ENCODE data around the gene MAP3K5. TPM values are rescaled to one million over a fixed set of nuclear protein-coding genes. Genes with fewer than 3 reads are reported as not detected.
"Not testable (repeated sequence)": the region's sequence is repeated elsewhere in the genome, so short reads cannot be mapped to it uniquely, and the experiment has no call there.

The MAP3K5 gene
- total RNA-seq, 1 donor from 2014 or later: 5.7 TPM

DNA sequence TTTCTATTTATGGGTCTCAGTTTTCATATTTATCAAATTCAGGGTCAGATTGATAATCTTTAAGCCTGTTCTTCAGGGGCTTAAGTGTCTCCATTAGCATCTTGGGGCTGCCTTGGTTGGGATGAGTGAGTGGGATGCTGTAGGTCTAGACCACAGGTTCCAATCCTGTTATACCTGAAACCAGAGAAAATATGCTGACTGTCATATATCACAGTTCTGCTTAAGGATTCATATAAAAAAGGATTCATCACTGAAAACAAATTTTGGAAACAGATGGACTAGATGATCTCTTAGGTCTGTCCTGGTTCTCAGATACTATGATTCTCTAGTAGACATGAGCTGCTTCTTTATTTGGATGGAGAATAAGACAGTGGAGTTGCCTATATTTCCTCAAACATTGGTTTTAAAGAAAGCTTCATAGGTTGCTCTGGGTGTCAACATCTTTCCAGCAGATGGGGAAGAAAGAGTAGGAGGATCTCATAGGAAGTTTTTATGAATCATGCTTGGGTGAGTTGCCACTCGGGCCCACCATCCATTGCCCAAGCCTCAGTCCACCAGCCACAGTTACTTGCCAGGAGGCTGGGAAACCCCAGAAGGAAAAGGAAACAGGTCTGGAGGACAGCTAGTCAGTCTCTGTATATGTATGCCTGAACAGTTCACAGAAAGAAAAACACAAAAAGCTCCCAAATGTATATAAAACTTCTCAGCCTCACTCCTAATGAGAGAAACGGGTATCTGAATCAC lies 199.2 kb downstream of the MAP3K5 start:
- TF ChIP-seq, protein P1, sequence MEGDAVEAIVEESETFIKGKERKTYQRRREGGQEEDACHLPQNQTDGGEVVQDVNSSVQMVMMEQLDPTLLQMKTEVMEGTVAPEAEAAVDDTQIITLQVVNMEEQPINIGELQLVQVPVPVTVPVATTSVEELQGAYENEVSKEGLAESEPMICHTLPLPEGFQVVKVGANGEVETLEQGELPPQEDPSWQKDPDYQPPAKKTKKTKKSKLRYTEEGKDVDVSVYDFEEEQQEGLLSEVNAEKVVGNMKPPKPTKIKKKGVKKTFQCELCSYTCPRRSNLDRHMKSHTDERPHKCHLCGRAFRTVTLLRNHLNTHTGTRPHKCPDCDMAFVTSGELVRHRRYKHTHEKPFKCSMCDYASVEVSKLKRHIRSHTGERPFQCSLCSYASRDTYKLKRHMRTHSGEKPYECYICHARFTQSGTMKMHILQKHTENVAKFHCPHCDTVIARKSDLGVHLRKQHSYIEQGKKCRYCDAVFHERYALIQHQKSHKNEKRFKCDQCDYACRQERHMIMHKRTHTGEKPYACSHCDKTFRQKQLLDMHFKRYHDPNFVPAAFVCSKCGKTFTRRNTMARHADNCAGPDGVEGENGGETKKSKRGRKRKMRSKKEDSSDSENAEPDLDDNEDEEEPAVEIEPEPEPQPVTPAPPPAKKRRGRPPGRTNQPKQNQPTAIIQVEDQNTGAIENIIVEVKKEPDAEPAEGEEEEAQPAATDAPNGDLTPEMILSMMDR (IDR thresholded peaks at IDR 0.05; ENCODE audit: insufficient read depth, low read length, poor library complexity, severe bottlenecking): no peak
- no peaks in the 10 kb centered on the region for H3K27me3 ChIP-seq (ENCODE audit: control insufficient read depth, insufficient read depth, low read length)
- peaks cover 1% of the 10 kb centered on the region for H3K36me3 ChIP-seq (ENCODE audit: control insufficient read depth, insufficient read depth, low read length)
- no peak for DNase-seq (ENCODE audit: low read depth)
- no peak overlapping the region for H3K4me3 ChIP-seq (ENCODE audit: low read depth, low read length)

GRCh38 chr6:136591617-136592016 lies 200.7 kb downstream of the MAP3K5 start:
- Histone ChIP-seq H3K4me3 (ENCODE audit: low read depth, low read length) (no peak overlapping the region), H3K36me3 (ENCODE audit: control insufficient read depth, insufficient read depth, low read length) (peaks cover 1% of the 10 kb centered on the region), H3K27me3 (ENCODE audit: control insufficient read depth, insufficient read depth, low read length) (no peaks in the 10 kb centered on the region)
- TF ChIP-seq, protein P1 (IDR thresholded peaks at IDR 0.05; ENCODE audit: insufficient read depth, low read length, poor library complexity, severe bottlenecking): no peak
- no peak for DNase-seq (ENCODE audit: low read depth)

GRCh38 chr6:136590846-136591245 lies 201.4 kb downstream of the MAP3K5 start:
- H3K36me3 ChIP-seq (ENCODE audit: control insufficient read depth, insufficient read depth, low read length); DNase-seq (ENCODE audit: low read depth); H3K4me3 ChIP-seq (ENCODE audit: low read depth, low read length); H3K27me3 ChIP-seq (ENCODE audit: control insufficient read depth, insufficient read depth, low read length): not testable (repeated sequence)

DNA sequence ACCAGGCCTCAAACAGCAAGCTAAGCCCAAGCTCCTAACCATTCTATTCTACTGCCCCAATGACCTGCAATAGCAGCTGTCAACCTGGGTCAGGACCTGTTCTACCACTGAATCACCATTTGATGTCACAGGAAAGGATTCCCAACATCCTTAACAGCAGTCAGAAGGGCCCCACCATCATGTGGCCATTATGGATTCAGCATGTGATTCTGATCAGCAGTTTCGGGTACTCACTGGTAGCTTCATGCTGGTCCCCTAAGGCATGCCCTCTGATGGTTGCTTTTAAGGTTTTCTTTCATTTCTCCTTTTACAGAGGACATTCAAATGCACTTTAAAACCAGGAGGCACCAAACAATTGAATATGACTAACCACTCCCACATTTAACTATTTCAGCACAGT lies 204.8 kb downstream of the MAP3K5 start:
- no peak for DNase-seq (ENCODE audit: low read depth)
- no peak overlapping the region for H3K4me3 ChIP-seq (ENCODE audit: low read depth, low read length)
- peaks cover 1% of the 10 kb centered on the region for H3K36me3 ChIP-seq (ENCODE audit: control insufficient read depth, insufficient read depth, low read length)
- TF ChIP-seq, protein P1 (IDR thresholded peaks at IDR 0.05; ENCODE audit: insufficient read depth, low read length, poor library complexity, severe bottlenecking): no peak
- H3K27me3 ChIP-seq (ENCODE audit: control insufficient read depth, insufficient read depth, low read length): no peaks in the 10 kb centered on the region

DNA sequence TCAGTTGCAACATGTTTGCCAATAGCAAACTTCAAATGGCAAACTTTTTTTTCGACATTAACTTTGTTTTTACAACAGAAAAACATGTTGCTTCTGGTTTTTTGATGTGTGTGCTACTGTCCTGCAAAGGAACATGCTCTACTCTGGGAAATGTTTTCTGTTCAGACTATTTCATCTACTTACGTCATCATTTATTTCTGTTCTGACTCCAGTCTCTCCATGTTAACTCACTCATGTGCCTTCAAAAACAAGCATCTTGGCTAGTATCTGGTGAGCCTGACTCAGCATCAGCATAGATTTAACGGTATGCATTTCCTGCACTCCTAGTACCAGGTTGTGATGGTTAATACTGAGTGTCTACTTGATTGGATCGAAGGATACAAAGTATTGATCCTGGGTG lies 206.0 kb downstream of the MAP3K5 start:
- DNase-seq (ENCODE audit: low read depth): no peak
- H3K27me3 ChIP-seq (ENCODE audit: control insufficient read depth, insufficient read depth, low read length): no peaks in the 10 kb centered on the region
- H3K36me3 ChIP-seq (ENCODE audit: control insufficient read depth, insufficient read depth, low read length): peaks cover 1% of the 10 kb centered on the region
- H3K4me3 ChIP-seq (ENCODE audit: low read depth, low read length): no peak overlapping the region
- TF ChIP-seq, protein P1 (IDR thresholded peaks at IDR 0.05; ENCODE audit: insufficient read depth, low read length, poor library complexity, severe bottlenecking): no peak

GRCh38 chr6:136585523-136585922 lies 206.8 kb downstream of the MAP3K5 start:
- H3K36me3 ChIP-seq (ENCODE audit: control insufficient read depth, insufficient read depth, low read length); H3K27me3 ChIP-seq (ENCODE audit: control insufficient read depth, insufficient read depth, low read length); H3K4me3 ChIP-seq (ENCODE audit: low read depth, low read length); DNase-seq (ENCODE audit: low read depth): not testable (repeated sequence)

GRCh38 chr6:136584290-136584689 lies 208.0 kb downstream of the MAP3K5 start:
- H3K36me3 ChIP-seq (ENCODE audit: control insufficient read depth, insufficient read depth, low read length); DNase-seq (ENCODE audit: low read depth); H3K4me3 ChIP-seq (ENCODE audit: low read depth, low read length); H3K27me3 ChIP-seq (ENCODE audit: control insufficient read depth, insufficient read depth, low read length): not testable (repeated sequence)

Data from kidney epithelial cell (primary cell).